Measurements from ENCODE around the gene KCNJ16.

DNA sequence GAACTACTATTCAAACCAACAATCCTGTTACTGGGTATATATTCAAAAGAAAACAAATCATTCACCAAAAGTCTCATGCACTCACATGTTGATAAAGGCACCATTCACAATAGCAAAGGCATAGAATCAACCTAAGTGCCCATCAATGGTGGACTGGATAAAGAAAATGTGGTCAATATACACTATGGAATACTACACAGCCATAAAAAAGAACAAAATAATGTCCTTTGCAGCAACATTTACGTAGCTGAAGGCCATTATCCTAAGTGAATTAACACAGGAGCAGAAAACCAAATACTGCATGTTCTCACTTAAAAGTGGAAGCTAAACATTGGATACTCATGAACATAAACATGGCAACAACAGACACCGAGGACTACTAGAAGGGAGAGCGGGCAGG lies 41.9 kb downstream of the KCNJ16 start:
- TF ChIP-seq, protein P1, sequence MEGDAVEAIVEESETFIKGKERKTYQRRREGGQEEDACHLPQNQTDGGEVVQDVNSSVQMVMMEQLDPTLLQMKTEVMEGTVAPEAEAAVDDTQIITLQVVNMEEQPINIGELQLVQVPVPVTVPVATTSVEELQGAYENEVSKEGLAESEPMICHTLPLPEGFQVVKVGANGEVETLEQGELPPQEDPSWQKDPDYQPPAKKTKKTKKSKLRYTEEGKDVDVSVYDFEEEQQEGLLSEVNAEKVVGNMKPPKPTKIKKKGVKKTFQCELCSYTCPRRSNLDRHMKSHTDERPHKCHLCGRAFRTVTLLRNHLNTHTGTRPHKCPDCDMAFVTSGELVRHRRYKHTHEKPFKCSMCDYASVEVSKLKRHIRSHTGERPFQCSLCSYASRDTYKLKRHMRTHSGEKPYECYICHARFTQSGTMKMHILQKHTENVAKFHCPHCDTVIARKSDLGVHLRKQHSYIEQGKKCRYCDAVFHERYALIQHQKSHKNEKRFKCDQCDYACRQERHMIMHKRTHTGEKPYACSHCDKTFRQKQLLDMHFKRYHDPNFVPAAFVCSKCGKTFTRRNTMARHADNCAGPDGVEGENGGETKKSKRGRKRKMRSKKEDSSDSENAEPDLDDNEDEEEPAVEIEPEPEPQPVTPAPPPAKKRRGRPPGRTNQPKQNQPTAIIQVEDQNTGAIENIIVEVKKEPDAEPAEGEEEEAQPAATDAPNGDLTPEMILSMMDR (conservative IDR thresholded peaks at IDR 0.05 in 1 of 2, IDR thresholded peaks at IDR 0.05 in 1 of 2; ENCODE audit: low read depth in 1 of 2, low read length in 2 of 2): no peak
- no peak for TF ChIP-seq EZH2 (IDR thresholded peaks at IDR 0.05; ENCODE audit: low read length, missing control alignments)
